Measurements from ENCODE around the gene ASTL. TPM values are rescaled to one million over a fixed set of nuclear protein-coding genes. Genes with fewer than 3 reads are reported as not detected.

Gene ASTL
- total and polyA plus RNA-seq, 8 donors: 0.08 TPM; not detected in 7

- Histone ChIP-seq H3K27me3 (no peaks in the 10 kb centered on the region), H3K4me1 (peaks cover 29 to 44% (median 35%) of the 10 kb centered on the region in 4 donors), H3K9me3 (no peaks in the 10 kb centered on the region), H3K27ac (peak overlapping the region in 3 of 5 donors; percentile 3 to 55 (median 54)), H3K4me3 (no peak overlapping the region), H3K36me3 (no peaks in the 10 kb centered on the region)
- intact Hi-C loops (cut with DNase I; ENCODE audit: low total_unique reads): no loop called here
- peak in 1 of 3 donors; percentile 40 for TF ChIP-seq POLR2AphosphoS5 (IDR thresholded peaks at IDR 0.05)
- TF ChIP-seq CTCF (IDR thresholded peaks at IDR 0.05): no peak
- no peak for TF ChIP-seq POLR2A (IDR thresholded peaks at IDR 0.05)
- 55 to 81% (median 60%) methylated on average over 4 to 14 of the region's 14 CpGs for WGBS, 5 donors
- peak in 1 of 2 donors; percentile 77 for DNase-seq
Measured at GRCh38 chr2:96091141-96091710, 47.1 kb downstream of the ASTL start.

GRCh38 chr2:96090196-96090926 lies 47.9 kb downstream of the ASTL start:
- Histone ChIP-seq H3K4me3 (no peak overlapping the region), H3K27me3 (no peaks in the 10 kb centered on the region), H3K9me3 (no peaks in the 10 kb centered on the region), H3K4me1 (peaks cover 29 to 42% (median 35%) of the 10 kb centered on the region in 4 donors), H3K36me3 (no peaks in the 10 kb centered on the region), H3K27ac (no peak overlapping the region)
- peak in 1 of 2 donors; percentile 22 for DNase-seq
- TF ChIP-seq POLR2A (IDR thresholded peaks at IDR 0.05) (no peak), EP300 (IDR thresholded peaks at IDR 0.05) (no peak), POLR2AphosphoS5 (IDR thresholded peaks at IDR 0.05) (no peak), CTCF (IDR thresholded peaks at IDR 0.05) (no peak)
- WGBS, 5 donors: 79 to 92% (median 80%) methylated on average over 12 of the region's 12 CpGs
- intact Hi-C loops (cut with DNase I; ENCODE audit: low total_unique reads): no loop called here

- H3K27ac ChIP-seq: no peak overlapping the region
- H3K9me3 ChIP-seq: no peaks in the 10 kb centered on the region
- DNase-seq: peak; percentile 62 to 68
- no peak overlapping the region for H3K4me3 ChIP-seq
- TF ChIP-seq POLR2AphosphoS5 (IDR thresholded peaks at IDR 0.05) (no peak), EP300 (IDR thresholded peaks at IDR 0.05) (no peak), POLR2A (IDR thresholded peaks at IDR 0.05) (no peak), CTCF (IDR thresholded peaks at IDR 0.05) (no peak)
- WGBS, 5 donors: 38 to 66% (median 59%) methylated on average over 14 to 22 of the region's 22 CpGs
- peaks cover 29 to 36% (median 35%) of the 10 kb centered on the region in 4 donors for H3K4me1 ChIP-seq
- intact Hi-C loops (cut with DNase I; ENCODE audit: low total_unique reads): no loop called here
- no peaks in the 10 kb centered on the region for H3K36me3 ChIP-seq
- no peaks in the 10 kb centered on the region for H3K27me3 ChIP-seq
Measured at GRCh38 chr2:96089356-96090195, 48.7 kb downstream of the ASTL start.
